ENCODE data around the gene ST8SIA4.
"Not testable (repeated sequence)": the region's sequence is repeated elsewhere in the genome, so short reads cannot be mapped to it uniquely, and the experiment has no call there.

The ST8SIA4 gene

DNA sequence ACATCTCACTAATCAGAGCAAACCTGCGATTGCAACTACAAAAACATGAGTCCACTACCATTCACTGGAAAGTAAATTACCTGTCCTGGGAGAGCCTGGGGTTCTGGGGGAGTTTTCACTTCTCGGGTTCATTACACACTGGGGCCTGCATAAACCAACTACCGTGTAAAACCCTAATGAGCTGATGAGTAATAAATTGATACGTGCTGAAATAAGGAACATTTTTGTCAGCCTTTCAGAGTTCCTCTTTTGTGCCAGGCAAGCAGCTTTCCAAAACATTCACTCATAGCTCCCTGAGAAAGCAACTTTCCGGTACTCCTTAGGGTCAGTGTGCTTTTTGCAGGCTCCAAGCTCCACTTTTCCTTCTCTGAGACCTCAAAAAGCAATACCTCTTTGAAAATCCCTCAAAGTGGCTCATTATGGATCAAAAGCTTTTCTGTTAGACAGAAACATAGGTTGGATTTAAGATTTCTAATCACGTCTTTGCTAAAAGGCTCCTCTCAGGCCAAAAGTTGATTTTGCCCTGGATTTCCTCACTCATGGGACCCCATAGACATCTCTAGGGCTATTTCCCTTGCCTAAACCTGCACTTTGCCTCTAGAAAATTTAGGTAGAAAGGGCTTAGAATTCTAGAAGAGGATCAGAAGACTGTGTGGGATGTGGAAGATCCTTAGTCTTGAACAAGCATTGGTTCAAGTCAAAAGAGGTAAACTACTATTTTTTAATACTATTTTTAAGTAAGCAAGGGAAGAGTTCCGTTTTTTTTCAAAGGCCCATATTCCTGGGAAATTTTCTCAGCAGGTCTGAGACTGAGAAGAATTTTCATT lies 74.8 kb downstream of the ST8SIA4 start:
- no peak for DNase-seq

DNA sequence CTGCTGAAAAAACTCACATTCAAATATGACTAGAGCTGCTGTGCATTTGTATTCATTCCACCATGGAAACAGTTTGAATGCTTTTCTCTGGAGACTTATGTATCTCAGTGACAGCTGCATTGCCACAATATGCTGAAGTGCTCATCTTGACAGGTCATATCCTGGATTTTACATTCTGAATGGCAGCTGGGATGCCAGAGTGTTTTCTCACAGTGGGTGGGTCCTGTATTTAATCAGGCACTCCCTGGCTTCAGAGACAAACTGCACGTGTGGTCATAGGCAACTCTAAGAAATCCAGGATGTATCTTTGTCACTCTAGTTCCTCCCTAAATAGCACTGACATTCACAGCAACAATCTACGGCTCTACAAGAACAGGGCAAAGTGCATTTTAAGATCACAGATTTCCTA lies 75.6 kb downstream of the ST8SIA4 start:
- DNase-seq = peak; percentile 81

DNA sequence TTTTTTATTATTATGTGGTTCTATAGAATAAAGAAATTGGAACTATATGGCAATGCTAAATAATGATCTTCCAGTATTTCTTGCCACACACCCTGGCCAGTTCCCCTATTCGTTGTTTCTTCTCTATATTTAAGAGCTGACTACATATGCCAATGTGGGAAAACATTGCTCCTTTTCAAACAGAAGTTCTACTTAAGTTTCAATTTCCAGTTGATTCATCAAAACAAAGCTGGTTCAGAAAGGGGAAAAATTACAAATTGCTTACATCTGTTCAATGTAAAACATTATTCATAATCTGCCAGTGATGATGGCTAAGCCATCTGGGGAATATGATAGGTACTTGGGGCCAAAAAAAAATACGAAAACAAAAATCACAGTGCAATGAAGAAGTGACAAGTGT lies 76.9 kb downstream of the ST8SIA4 start:
- DNase-seq = no peak

DNA sequence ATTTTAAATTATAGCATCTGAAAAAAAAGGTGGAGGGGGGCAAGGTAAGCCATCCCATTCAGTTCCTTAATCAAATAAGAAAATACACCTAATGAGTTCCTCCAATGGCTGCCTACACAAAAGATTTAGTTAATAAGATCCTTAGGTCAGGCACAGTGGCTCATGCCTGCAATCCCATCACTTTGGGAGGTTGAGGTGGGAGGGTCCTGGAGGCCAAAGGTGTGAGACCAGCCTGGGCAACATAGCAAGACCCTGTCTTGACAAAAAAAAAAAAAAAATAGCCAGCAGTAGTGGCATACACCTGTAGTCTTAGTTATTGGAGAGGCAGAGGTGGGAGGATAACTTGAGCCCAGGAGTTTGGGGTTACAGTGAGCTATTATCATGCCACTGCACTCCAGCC lies 78.4 kb downstream of the ST8SIA4 start:
- no peak for DNase-seq

DNA sequence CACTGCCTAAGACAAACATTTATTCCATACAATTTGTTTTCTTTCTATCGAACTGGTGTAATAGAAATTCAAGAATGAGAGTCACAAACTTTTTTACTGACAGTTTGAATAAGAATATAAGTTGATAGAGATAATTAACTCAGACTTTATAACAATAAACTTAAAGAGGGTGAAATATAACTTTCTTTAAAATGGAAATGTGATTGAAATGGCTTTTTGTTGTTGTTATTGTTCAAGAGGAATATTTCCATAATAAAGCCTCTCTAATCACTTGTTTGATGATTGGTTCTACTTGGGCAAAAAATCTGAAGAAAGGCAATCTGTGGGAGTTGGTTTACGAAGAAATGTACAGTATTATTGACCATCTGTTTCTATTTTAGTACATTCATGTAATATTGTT lies 79.3 kb downstream of the ST8SIA4 start:
- DNase-seq = no peak

DNA sequence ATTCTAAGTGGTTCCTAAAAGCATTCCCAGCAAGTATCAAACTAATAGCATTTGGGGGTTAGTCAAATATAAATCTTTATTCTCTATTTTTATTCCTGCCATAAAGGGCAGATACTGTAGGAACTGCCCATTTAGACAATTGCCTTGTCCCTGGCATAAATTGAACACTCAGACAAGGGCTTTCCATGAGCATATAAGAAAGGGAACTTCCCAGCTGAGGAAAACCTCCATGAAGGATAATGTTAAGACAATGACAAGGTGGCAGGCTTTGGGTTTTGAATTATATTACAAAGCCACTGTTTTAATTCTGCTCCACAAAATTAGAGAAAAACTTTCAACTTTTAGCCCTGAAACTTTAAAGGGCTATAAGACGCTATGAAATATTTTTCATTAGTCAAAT lies 81.3 kb downstream of the ST8SIA4 start:
- no peak for DNase-seq

DNA sequence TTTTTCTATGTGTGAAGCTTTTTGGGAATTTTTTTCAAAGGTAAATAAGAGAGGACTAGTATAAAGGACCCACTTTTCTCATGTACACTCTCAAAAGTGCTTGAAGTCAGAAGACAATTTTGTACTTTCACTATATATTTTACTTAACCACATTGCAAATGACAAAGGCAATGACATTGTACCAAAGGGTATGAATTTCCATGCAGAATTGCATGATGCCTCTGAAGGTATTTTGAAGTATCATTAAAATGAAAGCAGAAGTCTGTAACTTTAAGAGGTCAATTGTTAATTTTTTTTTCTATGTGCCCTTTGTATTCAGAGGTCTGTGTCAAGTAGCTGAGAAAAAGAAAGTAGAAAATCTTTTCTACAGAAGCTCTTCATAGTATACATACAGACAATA lies 84.7 kb downstream of the ST8SIA4 start:
- no peak for DNase-seq

DNA sequence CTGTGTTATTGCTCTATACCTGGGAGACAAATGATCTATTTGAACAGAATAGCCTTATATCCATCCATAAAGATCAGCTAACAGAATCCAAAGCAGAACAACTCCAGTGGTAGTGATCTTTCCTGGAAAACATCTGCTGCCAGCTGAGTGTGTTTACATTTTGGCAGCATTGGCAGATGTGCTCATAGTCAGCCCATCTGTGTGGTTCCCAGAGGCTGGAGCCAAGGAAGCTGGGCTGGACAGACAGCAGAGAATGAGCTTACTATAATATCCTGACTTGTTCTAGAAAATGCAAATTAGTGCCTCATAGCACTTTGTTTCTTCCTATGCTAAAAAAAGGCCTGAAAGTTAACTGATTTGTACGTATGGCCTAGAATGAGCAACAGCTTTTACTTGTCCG lies 99.7 kb downstream of the ST8SIA4 start:
- no peak for DNase-seq

DNA sequence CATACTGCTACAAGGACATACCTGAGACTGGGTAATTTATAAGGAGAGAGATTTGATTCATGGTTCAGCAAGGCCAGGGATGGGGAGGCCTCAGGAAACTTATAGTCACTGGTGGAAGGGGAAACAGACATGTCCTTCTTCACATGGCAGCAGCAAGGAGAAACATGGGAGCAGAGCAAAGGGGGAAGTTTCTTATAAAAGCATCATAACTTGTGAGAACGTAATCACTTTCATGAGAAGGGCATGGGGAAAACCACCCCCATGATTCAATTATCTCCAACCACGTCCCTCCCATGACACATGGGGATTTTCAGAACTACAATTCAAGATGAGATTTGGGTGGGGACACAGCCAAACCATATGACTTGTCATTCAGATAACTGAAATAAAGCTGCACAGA lies 100.9 kb downstream of the ST8SIA4 start:
- DNase-seq = no peak

DNA sequence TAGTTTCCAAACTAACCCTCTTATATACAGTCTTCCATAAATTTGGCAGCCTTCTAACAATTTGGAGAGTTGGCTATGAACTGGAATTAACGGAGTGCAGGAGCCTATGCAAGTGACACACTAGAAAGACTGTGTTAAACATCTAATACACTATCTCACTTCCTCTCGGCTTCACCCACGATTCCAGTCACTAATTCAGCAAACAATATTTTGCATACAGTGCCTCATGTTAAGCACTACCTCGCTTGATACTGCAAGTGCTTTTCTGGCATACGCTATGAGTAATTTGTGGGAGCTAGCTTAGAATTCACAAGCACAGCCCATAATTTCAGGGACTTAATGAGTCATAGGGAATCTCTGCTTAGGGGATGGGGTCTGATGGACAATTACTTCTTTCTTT lies 102.5 kb downstream of the ST8SIA4 start:
- no peak for DNase-seq

DNA sequence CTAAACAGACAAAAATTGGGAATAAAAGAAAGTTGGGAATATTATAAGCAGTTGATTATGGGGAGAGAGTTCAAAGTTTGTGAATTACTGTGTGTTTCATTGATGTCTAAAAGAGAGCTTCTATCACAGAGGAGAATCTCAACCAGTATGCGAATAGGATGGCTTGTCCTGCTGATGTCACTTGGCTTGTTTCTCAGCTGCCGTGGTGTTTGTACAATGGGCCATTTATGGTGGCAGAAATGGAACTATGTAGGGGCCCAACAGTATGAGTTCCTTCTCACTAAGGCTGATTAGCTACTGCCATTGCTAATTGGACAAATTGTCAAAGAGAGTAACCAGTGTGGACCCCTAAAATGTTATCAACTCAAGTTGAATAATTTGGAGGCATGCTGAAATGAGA lies 103.9 kb downstream of the ST8SIA4 start:
- no peak for DNase-seq

DNA sequence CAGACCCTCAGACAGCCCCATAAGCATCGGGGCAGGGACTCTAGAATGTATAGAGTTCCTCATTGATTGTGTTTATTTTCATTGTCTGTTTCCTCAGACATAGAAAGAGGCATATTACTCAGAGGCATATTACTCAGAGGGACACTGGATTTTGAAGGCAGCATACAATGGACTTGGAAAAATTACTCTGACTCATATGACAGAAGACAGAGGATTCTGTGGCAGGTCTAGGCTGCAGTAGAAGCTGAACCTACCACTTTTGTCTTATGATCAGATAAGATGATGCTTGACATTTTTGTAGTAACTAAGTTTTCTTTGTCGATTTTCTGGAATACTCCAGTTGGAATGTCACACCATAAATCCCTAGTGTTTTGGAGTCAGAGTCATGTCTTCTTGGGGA lies 105.2 kb downstream of the ST8SIA4 start:
- DNase-seq = no peak

DNA sequence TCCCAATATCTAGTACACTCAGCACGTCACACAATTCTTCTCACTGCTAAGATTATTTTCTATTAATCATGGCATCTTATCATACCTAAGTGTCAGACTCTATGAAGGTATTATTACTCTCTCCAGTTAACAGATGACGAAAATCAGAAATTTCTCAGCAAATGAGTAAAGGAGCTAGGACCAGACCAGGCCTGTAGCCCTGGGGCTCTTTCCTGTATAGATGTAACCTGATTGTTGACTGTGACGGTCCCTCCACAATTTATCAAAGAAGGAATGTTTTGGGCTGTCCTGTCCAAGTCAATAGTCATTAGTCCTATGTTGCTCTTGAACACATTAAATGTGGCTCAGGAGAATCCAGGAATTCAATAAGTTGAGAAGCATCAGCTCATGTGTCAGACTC lies 106.2 kb downstream of the ST8SIA4 start:
- no peak for DNase-seq

DNA sequence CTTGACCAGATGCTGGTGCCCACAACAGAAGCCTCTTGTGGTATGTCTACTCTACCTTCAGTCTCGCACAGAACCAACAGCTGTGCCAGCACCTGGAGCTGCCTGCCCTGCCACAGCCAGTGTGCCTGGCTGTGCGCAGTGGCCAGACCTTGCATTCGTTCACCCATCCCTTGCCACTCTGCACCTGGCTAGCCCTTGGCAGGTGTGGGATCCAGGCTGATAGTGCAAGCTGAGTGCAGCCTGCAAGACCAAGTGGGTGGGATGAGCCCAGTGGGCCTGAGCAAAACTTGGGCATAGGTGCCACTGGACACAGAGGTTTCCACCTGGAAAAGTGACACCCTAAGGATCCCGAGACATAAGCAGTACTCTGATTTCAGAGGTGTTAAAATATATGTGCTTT lies 108.2 kb downstream of the ST8SIA4 start:
- DNase-seq = no peak

DNA sequence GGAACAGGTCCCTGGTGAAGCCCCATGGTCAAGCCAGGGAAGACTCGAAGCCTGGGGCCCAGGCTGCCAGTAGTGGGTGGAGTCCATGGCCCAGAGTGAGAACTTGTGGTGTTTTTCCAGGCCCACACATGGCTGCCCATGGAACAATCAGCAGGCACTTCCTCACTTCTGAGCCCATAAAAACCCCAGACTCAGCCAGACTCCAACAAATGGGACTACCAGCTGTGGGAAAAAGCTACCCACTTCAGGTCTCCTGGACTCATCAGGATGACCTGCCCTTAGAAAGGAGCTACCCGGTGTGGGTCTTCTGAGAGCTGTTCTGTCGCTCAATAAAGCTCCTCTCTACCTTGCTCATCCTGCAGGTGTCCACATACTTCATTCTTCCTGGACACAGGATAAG lies 108.9 kb downstream of the ST8SIA4 start:
- DNase-seq = no peak

DNA sequence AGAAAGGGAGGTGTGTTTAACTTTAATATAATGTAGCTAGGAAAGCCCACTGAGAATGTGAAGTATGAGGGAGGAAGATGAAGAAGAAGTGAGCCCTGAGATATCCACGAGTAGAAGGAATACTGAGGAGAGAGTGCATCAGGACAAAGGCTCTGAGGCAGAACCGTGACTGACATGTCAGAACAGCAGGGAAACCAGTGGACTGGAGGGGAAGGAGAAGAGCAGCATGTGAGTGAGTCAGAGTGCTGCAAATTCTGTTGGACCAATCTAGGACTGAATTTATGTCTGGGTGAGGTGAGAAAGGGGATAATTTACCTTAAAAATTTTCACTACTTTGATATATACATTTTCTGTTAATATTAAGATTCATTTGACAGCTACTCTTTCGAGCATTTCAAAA lies 110.3 kb downstream of the ST8SIA4 start:
- no peak for DNase-seq

DNA sequence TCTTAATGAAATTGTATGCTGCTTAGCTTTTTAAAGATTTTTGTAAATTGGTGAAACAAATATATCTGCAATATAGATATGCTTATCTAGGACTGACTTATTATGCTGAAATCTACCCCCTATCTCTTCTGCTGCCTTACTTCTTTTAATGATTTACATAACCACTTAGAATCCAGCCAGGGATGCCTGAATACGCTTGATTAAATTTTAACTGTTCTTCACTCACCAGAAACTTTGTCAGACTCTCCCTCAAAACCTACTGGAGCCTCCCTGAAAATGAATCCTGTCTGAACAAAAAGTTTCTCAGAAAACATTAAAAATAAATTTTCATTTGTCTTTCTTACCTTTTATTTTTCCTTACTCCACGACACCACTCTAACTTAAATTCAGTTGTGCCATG lies 111.7 kb downstream of the ST8SIA4 start:
- no peak for DNase-seq

DNA sequence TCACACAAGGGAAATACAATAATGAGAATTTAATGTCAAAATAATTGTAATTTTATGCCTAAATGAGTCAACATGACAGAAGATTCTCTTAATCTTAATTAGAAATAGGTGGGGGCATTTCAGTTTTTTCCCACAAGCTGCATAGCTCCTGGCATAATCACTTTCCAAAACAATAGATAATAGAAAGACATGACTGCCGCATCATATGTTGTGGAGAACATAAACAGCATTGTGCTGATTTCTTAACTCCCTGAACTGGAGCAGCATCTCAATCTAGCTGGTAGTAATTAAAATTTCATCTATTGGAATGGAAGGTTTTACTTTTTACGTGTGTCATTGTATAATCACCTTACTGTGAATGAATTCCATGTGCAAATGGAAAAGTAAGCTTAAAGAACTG lies 112.1 kb downstream of the ST8SIA4 start:
- DNase-seq = no peak

DNA sequence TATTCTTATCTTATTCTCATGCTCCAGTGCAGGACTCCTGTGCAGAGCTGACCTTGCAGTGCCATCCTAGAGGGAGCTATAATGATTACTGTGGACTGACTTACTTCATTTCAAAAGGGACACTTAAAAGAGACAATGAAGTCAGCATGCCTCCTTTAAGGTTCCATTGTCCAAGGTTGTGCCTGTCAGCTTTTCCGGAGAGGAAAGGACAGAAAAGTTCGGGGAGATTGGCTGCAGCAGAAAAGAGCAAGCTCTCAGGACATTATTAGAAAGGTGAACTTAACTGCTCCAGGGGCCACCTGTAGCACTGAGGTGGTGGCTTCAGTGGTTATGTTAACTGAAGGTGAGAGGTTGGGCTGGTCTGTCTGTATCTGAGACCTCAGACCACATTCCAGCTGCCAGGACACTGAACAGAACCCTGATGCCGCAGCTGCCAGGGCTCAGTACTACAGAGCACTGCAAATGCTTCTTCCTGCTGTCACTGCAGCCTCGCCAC lies 112.9 kb downstream of the ST8SIA4 start:
- no peak for DNase-seq

DNA sequence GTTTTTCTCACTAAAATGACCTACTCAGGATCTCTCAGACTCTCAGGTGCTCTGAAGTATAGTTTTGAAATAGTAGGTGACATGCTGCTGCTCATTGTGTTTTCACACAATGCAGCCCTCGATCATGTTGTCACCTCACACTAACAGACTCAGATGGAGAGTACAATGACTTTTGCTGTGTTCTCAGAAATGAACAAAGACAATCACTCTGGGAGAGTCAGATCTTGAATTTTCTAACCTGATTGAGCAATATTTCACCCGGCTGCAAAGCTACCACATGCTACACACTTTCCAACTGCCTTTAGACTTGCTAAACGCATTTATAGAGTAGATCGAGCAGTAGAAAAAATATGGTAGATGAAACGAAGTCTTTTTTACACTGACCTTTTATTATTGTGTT lies 113.4 kb downstream of the ST8SIA4 start:
- DNase-seq = no peak

DNA sequence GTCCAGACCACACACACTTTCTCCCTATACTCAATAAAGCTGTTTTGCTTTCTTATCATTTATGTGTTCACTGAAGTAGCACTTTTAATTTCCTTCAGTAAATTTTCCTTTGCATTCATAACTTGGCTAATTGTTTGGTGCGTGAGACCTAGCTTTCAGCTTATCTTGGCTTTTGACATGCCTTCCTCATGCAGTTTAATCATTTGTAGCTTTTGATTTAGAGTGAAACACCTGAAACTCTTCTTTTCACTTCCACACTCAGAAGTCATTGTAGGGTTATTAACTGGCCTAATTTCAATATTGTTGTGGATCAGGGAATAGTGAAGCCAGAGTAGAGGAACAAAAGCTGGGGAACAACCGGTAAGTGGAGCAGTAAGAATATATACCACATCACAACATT lies 114.7 kb downstream of the ST8SIA4 start:
- DNase-seq = no peak

DNA sequence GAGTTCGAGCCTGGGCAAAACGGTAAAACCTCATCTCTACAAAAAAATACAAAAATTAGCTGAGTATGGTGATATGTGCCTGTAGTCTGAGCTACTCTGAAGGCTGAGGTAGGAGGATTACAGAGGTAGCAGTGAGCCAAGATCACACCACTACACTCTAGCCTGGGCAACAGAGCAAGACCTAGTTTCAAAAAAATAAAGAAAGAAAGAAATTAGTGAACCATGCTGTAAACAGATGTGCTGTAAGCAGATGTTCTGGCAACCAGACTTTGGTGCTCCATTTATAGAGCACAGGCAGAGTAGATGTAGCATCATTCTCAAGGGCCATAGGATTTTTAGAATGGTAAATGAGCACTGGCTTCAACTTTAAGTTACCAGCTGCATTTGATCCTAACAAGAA lies 115.4 kb downstream of the ST8SIA4 start:
- DNase-seq = no peak

DNA sequence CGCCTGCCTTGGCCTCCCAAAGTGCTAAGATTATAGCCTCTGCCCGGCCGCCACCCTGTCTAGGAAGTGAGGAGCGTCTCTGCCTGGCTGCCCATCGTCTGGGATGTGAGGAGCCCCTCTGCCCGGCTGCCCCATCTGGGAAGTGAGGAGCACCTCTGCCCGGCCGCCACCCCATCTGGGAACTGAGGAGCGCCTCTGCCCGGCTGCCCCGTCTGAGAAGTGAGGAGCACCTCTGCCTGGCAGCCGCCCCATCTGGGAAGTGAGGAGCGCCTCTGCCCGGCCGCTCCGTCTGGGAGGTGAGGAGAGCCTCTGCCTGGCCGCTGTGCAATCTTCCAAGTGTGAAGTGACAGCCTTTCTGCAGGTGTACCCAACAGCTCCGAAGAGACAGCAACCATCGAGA lies 117.5 kb downstream of the ST8SIA4 start:
- DNase-seq = not testable (repeated sequence)

DNA sequence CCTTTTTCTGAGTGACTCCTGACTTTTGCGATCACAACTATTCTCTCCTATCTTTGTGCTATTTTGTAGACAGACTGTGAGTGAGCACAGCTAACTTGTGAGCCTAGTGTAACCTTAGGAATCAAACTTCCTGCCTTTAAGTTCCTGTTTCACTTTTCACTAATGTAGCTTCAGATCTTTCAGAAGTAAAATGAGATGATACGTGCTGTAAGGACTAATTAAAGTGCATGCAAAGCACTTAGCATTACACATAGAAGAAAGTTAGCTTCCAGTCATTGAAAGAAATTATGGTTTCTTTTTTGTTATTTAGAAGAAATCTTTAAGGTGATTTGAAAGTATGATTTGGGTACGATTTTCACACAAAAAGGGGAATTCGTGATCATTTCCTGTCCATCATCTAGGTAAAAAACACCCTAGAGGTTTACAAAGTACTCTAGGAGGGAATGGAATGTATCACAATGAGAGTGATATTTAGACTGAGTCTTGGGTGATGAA lies 122.7 kb downstream of the ST8SIA4 start:
- DNase-seq = no peak
